ENCODE results near the gene MYH6. TPM values are rescaled to one million over a fixed set of nuclear protein-coding genes. Genes with fewer than 3 reads are reported as not detected.
"Not testable (repeated sequence)": the region's sequence is repeated elsewhere in the genome, so short reads cannot be mapped to it uniquely, and the experiment has no call there.

The MYH6 gene
- total RNA-seq, 1 experiment from 2014 or later: not detected

- TF ChIP-seq TCF7L2 (IDR thresholded peaks at IDR 0.05; ENCODE audit: low read depth, low read length): no peak
- no peak for ATAC-seq
- in situ Hi-C loops (cut with HindIII; ENCODE audit: low pct_unique_long_range_greater_than_20kb, low sequenced_read_pairs): no loop called here
These were observed 20.8 kb upstream of the MYH6 start for GRCh38 chr14:23428686-23429495.

DNA sequence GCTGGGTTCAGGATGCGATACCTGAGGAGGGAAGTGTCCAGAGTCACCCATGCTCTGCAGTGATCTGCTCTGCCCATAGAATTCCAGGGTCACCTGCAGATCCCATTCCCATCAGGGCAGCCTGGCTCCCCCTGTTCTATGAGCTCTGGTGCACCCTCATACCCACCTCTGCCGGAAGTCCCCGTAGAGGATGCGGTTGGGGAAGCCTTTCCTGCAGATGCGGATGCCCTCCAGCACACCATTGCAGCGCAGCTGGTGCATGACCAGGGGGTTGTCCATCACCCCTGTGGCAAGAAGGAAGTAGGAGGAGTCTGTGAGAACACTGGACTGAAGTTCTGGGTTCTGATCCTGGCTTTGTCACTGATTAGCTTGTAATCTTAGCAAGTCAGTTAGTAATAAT lies 17.7 kb upstream of the MYH6 start:
- H3K4me1 ChIP-seq (ENCODE audit: control insufficient read depth, insufficient read depth, low read length); H3K36me3 ChIP-seq (ENCODE audit: control insufficient read depth, insufficient read depth, low read length); CTCF ChIA-PET; H3K27ac ChIP-seq (ENCODE audit: low read length); intact Hi-C loops (cut with micrococcal nuclease; ENCODE audit: unreplicated experiment); DNase-seq (ENCODE audit: low read depth, low spot score); ATAC-seq; H3K4me3 ChIP-seq (ENCODE audit: low read depth in 2 of 2, low read length in 2 of 2); in situ Hi-C loops (cut with HindIII; ENCODE audit: low pct_unique_long_range_greater_than_20kb, low sequenced_read_pairs); H3K9me3 ChIP-seq (ENCODE audit: control insufficient read depth, insufficient read depth, low read depth, low read length); H3K27me3 ChIP-seq (ENCODE audit: control insufficient read depth, insufficient read depth, low read length); BruUV-seq (replicated peaks): not testable (repeated sequence)
- POLR2A ChIA-PET: interaction anchor here (0.6 kb wide), 1 partner anchor 29 kb away, joined by 3 read pairs; no protein-coding TSS in a partner anchor

More at GRCh38 chr14:23428686-23429495, 20.8 kb upstream of the MYH6 start:
- Histone ChIP-seq H3K27ac (ENCODE audit: low read length) (no peak overlapping the region), H3K9me3 (ENCODE audit: control insufficient read depth, insufficient read depth, low read depth, low read length) (no peaks in the 10 kb centered on the region), H3K36me3 (ENCODE audit: control insufficient read depth, insufficient read depth, low read length) (no peaks in the 10 kb centered on the region), H3K4me1 (ENCODE audit: control insufficient read depth, insufficient read depth, low read length) (no peaks in the 10 kb centered on the region), H3K27me3 (ENCODE audit: control insufficient read depth, insufficient read depth, low read length) (no peaks in the 10 kb centered on the region; the same call in 1 of the 2 replicates), H3K4me3 (ENCODE audit: low read depth in 2 of 2, low read length in 2 of 2) (no peak overlapping the region)
- DNase-seq (ENCODE audit: low read depth, low spot score): no peak
- BruUV-seq (replicated peaks): no TSS peak
- intact Hi-C loops (cut with micrococcal nuclease; ENCODE audit: unreplicated experiment): no loop called here
- ChIA-PET CTCF (interaction anchor here (0.6 kb wide), 1 partner anchor 129 kb away, joined by 4 read pairs; no protein-coding TSS in a partner anchor), POLR2A (no interaction called here)

- Histone ChIP-seq H3K4me3 (ENCODE audit: low read depth in 2 of 2, low read length in 2 of 2) (no peak overlapping the region), H3K27ac (ENCODE audit: low read length) (no peak overlapping the region), H3K9me3 (ENCODE audit: control insufficient read depth, insufficient read depth, low read depth, low read length) (no peaks in the 10 kb centered on the region), H3K36me3 (ENCODE audit: control insufficient read depth, insufficient read depth, low read length) (no peaks in the 10 kb centered on the region), H3K4me1 (ENCODE audit: control insufficient read depth, insufficient read depth, low read length) (no peaks in the 10 kb centered on the region), H3K27me3 (ENCODE audit: control insufficient read depth, insufficient read depth, low read length) (no peaks in the 10 kb centered on the region; the same call in 1 of the 2 replicates)
- DNase-seq (ENCODE audit: low read depth, low spot score) (no peak), ATAC-seq (no peak)
- CTCF ChIA-PET: no interaction called here
- intact Hi-C loops (cut with micrococcal nuclease; ENCODE audit: unreplicated experiment) (no loop called here), in situ Hi-C loops (cut with HindIII; ENCODE audit: low pct_unique_long_range_greater_than_20kb, low sequenced_read_pairs) (no loop called here)
- no TSS peak for BruUV-seq (replicated peaks)
- TF ChIP-seq, protein P1, sequence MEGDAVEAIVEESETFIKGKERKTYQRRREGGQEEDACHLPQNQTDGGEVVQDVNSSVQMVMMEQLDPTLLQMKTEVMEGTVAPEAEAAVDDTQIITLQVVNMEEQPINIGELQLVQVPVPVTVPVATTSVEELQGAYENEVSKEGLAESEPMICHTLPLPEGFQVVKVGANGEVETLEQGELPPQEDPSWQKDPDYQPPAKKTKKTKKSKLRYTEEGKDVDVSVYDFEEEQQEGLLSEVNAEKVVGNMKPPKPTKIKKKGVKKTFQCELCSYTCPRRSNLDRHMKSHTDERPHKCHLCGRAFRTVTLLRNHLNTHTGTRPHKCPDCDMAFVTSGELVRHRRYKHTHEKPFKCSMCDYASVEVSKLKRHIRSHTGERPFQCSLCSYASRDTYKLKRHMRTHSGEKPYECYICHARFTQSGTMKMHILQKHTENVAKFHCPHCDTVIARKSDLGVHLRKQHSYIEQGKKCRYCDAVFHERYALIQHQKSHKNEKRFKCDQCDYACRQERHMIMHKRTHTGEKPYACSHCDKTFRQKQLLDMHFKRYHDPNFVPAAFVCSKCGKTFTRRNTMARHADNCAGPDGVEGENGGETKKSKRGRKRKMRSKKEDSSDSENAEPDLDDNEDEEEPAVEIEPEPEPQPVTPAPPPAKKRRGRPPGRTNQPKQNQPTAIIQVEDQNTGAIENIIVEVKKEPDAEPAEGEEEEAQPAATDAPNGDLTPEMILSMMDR (IDR thresholded peaks at IDR 0.05): no peak
- TF ChIP-seq SIN3A (IDR thresholded peaks at IDR 0.05; ENCODE audit: borderline replicate concordance, insufficient read depth, low read depth, low read length) (no peak), POLR2AphosphoS5 (IDR thresholded peaks at IDR 0.05; ENCODE audit: low read depth, low read length) (no peak), TCF7L2 (IDR thresholded peaks at IDR 0.05; ENCODE audit: low read depth, low read length) (no peak), REST (IDR thresholded peaks at IDR 0.05; ENCODE audit: insufficient read depth in 1 of 2, low read depth in 2 of 2, low read length in 1 of 2) (no peak)
- POLR2A ChIA-PET: no interaction called here
These were observed 17.1 kb upstream of the MYH6 start for GRCh38 chr14:23425169-23425568.
